Colon (tissue), 2 donors: Measurements from ENCODE around the gene AGAP1.
"Not testable (repeated sequence)": the region's sequence is repeated elsewhere in the genome, so short reads cannot be mapped to it uniquely, and the experiment has no call there.

ENCODE experiments used
- FAIRE-seq: peaks from 2 replicates; lab custom pipeline; 2012; peaks lifted over from hg19 to GRCh38; lab: Jason Lieb, UNC
- donor health status: control.
- donor health status: control.

AGAP1 gene

GRCh38 chr2:236073867-236074655 is 580.2 kb downstream of the AGAP1 start:
- FAIRE-seq = no peak

- FAIRE-seq = no peak
Measured at GRCh38 chr2:236075802-236076201, 582.0 kb downstream of the AGAP1 start.

- no peak for FAIRE-seq
Measured at GRCh38 chr2:236078297-236079255, 584.7 kb downstream of the AGAP1 start.

GRCh38 chr2:236080412-236080811 is 586.6 kb downstream of the AGAP1 start:
- no peak for FAIRE-seq

- FAIRE-seq = no peak
Measured at GRCh38 chr2:236081171-236081570, 587.3 kb downstream of the AGAP1 start.

- no peak for FAIRE-seq
Measured at GRCh38 chr2:236082061-236082460, 588.2 kb downstream of the AGAP1 start.

GRCh38 chr2:236083934-236084333 is 590.1 kb downstream of the AGAP1 start:
- no peak for FAIRE-seq

- FAIRE-seq = no peak
Measured at GRCh38 chr2:236085211-236085610, 591.4 kb downstream of the AGAP1 start.

GRCh38 chr2:236085647-236086046 is 591.8 kb downstream of the AGAP1 start:
- no peak for FAIRE-seq

GRCh38 chr2:236086403-236086970 is 592.6 kb downstream of the AGAP1 start:
- no peak for FAIRE-seq

- FAIRE-seq = no peak
Measured at GRCh38 chr2:236086971-236087465, 593.2 kb downstream of the AGAP1 start.

GRCh38 chr2:236088368-236089057 is 594.7 kb downstream of the AGAP1 start:
- no peak for FAIRE-seq

- no peak for FAIRE-seq
Measured at GRCh38 chr2:236089271-236090026, 595.6 kb downstream of the AGAP1 start.

GRCh38 chr2:236090027-236090382 is 596.2 kb downstream of the AGAP1 start:
- no peak for FAIRE-seq

- not testable (repeated sequence) for FAIRE-seq
Measured at GRCh38 chr2:236090826-236091225, 597.0 kb downstream of the AGAP1 start.

GRCh38 chr2:236092714-236093113 is 598.9 kb downstream of the AGAP1 start:
- FAIRE-seq = no peak

- FAIRE-seq = no peak
Measured at GRCh38 chr2:236093134-236093533, 599.3 kb downstream of the AGAP1 start.

GRCh38 chr2:236095504-236095903 is 601.7 kb downstream of the AGAP1 start:
- FAIRE-seq = no peak

- no peak for FAIRE-seq
Measured at GRCh38 chr2:236101311-236101950, 607.6 kb downstream of the AGAP1 start.

- no peak for FAIRE-seq
Measured at GRCh38 chr2:236102971-236103370, 609.1 kb downstream of the AGAP1 start.

GRCh38 chr2:236103981-236104380 is 610.1 kb downstream of the AGAP1 start:
- no peak for FAIRE-seq
